GM19099 (cell line): ENCODE results near the gene ADCY4.

Experiments
- POLR2A ChIP-seq: IDR thresholded peaks from 3 replicates; pipeline ENCODE4 v1.6.1; 2011; ENCODE audit warnings: low read depth; ENCODE audit not compliant: insufficient read length; ENCODE audit errors: extremely low read depth

The ADCY4 gene

GRCh38 chr14:24369463-24369862, 34.6 kb upstream of the ADCY4 start:
- no peak for TF ChIP-seq POLR2A

DNA sequence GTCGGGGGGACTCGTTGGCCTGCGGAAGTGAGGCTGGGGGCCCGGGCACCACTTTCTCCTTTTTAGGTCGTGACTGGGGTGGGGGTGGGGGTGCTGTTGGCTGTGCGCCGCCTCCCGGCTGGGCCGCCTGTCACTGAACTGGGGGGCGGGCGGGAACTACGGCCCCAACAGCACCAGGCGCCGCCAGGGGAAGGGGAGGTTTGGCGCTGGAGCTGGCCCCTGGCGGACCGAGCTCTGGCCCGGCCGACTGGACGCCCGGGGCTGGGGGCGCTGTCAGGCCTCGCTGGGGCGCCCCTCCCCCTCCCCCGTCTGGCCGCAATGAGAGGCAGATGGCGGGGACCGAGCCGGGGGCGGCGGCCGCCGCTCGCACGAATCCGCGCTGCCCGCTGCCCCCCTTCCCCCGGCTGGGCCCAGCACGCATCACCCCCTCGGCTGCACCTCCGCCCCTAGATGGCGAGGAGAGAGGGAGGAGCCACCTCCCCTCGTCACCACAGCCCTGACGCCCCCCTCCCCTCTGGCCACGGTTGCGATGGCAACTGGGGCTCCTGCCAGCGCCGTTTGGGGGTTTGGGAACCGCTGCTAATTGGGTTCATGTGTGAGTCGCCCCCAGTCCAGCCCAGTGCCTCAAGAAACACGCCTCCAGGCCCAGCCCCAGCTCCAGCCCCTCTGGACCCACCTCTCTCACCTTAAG, 33.8 kb upstream of the ADCY4 start:
- TF ChIP-seq POLR2A, result no peak

DNA sequence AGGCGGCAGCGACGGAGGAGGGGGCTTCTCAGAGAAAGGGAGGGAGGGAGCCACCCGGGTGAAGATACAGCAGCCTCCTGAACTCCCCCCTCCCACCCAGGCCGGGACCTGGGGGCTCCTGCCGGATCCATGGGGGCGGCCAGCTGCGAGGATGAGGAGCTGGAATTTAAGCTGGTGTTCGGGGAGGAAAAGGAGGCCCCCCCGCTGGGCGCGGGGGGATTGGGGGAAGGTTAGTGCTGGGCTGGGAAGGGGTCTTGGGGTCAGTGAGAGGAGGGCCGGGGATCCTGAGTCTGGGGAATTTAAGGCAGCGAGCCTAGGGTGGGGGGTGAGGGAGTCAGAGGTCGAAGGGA, 33.3 kb upstream of the ADCY4 start:
- TF ChIP-seq POLR2A, result no peak

DNA sequence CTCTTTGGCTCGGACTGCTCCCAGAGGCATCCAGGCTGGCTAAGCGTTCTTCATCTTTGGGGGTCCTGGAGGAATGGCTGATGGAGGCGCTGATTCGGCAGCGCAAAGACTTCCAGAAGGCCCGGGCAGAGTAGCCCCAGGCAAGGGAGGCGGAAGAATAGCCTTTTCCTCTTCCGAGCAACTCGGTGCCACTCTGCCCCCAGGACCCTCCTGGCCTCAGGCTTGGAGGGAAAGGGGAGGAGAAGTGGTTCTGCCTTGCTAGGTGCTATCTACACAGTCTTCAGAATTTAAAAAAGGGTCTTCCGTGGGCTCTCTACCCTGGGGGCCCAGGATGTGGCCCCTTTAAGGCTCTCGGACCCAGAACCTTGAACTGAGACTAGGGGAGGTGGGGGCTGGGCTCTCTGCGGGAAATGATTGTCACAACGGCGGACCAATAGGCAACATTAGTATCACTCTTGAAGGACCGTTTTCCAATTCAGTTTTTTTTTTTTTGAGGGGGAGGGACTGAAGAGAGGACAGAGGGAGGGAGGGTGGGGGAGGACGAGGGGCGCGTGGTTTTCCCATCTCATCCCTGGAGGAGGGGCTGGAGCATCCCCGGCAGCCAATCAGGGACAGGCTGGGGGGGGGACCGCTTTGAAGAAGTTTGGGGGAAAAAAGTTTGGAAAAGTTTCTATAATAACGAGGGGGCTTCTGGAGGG, 32.8 kb upstream of the ADCY4 start, which contains the start of gene NFATC4:
Gene NFATC4 (plus strand): TSS at position 671 of the 698 bp plus-strand sequence. CDS start 157 bp downstream, outside the sequence.
- TF ChIP-seq POLR2A, result no peak

DNA sequence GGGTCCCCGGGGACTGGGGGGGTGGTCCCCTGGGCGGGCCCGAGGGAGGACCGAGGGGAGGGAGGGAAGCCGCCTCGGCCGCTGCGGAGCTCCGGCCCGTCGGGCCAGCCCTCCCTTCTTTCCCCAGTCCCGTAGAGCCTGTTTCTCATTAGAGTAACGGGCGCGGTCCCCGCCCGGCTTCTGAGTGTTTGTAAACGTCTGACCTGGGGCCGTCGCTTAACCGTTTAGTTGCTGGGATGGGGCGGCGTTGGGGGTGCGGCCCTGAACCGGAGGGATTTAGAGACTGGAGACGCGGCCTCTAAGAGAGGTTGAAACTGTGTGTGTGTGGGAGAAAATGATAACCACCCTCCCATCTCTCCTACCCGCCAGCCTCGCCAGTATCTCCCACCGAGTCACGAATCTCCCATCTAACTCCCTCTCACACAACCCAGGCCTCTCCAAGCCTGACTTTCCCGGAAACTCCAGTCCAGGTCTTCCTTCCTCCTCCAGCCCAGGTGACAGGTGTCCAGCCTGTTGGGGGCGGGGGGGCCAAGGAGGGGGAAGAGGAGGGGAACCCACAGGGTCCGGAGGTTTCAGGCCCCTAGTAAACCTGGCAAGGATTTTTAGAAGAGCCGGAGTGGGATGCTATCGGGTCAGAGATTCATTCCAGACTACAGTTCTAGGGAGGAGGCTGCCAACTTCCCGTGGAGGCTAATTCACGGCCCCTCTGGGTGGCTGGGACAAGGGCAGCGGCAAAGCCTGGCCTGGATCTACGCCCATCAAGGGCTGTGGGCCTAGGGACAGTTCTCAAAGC, 32.0 kb upstream of the ADCY4 start:
- peak; percentile 52 for TF ChIP-seq POLR2A

DNA sequence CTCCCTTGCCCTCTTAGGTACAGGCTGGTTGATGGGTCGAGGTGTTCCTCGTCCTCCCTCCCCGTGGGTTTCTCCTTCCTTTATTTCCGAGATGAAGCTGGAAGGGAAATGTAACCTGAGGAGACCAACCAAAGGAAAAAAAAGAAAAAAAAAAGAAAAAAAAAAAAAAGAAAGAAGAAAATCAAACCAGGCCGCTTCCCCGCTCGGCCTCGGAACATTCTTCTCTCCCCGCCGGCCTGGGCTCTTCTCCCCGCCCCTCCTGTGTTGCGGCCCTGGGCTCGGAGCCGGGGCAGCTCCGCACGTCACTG, 31.5 kb upstream of the ADCY4 start:
- TF ChIP-seq POLR2A, result no peak

DNA sequence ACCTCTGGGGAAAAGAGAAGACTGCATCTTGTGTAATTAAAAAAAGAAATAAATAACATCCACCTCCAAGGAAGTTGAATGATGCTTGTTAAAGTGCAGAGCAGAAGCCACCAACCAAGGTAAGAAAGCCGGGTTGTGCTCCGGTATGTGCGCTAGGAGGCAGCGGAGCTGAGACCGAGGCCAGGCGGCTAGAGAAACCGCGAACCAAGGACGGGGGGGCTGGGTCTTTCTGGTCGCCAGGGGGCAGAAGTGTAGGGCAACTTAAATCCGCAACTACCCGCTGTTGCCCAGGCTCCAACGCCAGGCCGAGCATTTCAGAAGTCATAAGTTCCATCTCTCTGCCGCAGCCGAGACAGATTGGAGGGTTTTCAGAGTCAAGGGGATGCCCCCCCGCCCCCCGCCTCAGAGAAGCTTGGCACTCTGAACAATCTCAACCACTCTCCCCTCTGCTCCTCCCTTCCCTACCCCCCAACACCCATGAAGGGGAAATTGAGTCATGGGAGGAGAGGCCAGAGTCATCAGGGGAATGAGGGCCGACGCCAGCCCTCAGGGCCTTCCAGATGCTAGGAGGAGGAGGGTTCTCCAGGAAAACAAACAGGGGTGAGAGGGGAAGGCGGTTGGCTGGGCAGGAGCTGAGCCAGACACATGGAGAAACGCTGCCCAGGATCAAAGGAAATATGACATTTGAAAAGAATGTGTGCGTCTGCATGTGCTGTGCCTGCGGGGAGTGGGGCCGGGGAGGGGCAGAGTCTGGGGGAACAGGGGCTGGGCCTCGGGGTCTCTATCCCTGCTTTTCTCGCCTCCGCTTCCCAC, 30.9 kb upstream of the ADCY4 start:
- TF ChIP-seq POLR2A, result no peak

- no peak for TF ChIP-seq POLR2A
Measured at GRCh38 chr14:24364841-24365240, 30.0 kb upstream of the ADCY4 start.

DNA sequence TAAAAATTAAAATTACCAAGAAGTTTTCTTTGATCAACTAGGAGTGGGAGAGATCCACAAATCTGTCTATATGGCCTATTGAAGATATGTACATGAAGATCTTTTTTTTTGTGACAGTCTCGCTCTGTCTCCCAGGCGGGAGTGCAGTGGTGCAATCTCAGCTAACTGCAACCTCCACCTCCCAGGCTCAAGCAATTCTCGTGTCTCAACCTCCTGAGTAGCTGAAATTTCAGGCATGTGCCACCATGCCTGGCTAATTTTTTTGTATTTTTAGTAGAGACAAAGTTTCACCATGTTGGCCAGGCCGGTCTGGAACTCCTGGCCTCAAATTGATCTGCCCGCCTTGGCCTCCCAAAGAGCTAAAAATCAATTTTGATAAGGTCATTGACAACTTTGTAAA, 28.5 kb upstream of the ADCY4 start:
- TF ChIP-seq POLR2A, result no peak

DNA sequence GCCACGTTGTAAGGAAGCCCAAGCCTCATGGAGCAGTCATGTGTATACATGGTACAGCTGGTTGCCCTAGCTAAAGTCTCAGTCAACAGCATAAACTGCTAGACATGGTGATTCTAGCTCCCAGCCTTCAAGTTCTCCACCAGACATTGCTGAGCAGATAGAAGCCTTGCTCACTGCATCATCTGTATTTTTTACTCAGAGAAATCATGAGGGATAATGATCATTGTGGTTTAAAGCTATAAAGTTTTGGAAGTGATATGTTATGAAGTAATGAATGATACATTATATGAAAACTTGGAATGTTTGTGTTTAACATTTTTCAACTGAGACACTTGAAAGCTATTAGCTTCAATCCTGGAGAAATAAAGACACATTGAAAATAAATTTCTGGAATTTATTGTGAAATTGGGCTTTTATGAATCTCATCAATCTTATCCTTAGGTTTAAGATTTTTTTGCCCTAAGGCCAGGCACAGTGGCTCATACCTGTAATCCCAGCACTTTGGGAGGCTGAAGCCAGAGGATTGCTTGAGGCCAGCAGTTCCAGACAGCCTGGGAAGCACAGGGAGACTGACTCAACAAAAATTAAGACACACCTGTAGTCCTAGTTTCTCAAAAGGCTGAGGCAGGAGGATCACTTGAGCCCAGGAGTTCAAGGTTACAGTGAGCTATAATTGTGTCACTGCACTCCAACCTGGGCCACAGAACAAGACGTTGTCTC, 27.5 kb upstream of the ADCY4 start:
- no peak for TF ChIP-seq POLR2A

- TF ChIP-seq POLR2A, result no peak
Measured at GRCh38 chr14:24361326-24361725, 26.5 kb upstream of the ADCY4 start.

DNA sequence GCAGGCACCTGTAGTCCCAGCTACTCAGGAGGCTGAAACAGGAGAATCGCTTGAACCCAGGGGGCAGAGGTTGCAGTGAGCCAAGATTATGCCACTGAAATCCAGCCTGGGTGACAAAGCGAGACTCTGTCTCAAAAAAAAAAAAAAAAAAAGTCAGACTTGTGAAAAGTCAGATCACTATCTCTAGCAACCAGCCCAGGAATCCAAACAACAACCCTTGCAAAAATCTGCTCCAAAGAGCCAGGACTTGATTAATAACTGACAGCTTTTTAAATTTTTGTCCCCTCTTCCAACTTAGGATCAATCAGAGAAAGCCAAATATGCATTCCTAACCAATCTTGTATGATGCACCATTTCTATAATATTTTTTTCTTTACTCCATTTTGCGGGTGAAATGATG, 25.4 kb upstream of the ADCY4 start:
- no peak for TF ChIP-seq POLR2A

DNA sequence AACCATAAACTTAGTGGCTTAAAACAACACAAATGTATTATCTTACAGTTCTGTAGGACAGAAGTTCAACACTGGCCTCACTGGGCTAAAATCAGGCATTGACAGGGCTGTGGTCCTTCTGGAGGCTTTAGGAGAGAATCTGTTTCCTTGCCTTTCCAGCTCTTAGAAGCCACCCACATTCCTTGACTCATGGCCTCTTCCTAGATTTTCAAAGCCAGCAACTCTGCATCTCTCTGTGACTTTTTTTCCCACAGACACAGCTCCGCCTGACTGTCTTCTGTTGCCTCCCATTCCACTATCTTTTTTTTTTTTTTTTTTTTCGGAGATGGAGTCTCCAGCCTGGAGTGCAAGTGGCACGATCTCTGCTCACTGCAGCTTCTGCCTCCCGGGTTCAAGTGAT, 21.3 kb upstream of the ADCY4 start:
- no peak for TF ChIP-seq POLR2A

- TF ChIP-seq POLR2A, result no peak
Measured at GRCh38 chr14:24355009-24355408, 20.1 kb upstream of the ADCY4 start.
